ENCODE results near the gene MOK.

MOK gene

DNA sequence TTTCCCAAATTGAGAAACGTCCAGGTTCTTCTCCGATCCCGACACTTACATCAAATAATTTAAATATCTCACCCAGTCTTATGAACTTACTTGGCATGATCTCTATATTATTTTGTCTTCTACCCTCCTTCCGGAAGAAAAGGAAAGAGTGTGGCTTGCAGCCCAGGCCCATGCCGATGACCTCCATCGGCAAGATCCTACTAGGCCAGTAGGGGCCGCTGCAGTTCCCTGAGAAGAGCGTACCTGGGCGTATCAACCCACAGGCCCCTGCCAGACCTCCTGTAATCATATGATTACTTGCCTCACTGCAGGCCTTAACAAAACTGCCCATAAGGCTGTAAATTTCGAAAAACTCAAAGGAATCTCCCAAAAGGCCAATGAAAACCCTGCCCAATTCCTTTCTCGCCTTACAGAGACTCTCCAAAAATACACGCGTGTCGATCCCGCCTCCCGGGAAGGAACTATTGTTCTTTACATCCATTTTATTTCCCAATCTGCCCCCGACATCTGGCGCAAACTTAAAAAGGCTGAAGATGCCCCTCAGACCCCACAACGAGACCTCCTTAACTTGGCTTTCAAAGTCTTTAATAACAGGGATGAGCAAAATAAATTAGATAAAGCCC, 69.6 kb downstream of the MOK start:
- H3K9me3 Mint-ChIP-seq, result no peaks in the 10 kb centered on the region
- no peaks in the 10 kb centered on the region for H3K27me3 Mint-ChIP-seq (ENCODE audit: low read depth)
- TF ChIP-seq, protein P1, sequence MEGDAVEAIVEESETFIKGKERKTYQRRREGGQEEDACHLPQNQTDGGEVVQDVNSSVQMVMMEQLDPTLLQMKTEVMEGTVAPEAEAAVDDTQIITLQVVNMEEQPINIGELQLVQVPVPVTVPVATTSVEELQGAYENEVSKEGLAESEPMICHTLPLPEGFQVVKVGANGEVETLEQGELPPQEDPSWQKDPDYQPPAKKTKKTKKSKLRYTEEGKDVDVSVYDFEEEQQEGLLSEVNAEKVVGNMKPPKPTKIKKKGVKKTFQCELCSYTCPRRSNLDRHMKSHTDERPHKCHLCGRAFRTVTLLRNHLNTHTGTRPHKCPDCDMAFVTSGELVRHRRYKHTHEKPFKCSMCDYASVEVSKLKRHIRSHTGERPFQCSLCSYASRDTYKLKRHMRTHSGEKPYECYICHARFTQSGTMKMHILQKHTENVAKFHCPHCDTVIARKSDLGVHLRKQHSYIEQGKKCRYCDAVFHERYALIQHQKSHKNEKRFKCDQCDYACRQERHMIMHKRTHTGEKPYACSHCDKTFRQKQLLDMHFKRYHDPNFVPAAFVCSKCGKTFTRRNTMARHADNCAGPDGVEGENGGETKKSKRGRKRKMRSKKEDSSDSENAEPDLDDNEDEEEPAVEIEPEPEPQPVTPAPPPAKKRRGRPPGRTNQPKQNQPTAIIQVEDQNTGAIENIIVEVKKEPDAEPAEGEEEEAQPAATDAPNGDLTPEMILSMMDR (IDR thresholded peaks at IDR 0.05; ENCODE audit: unreplicated experiment in 3 of 3), result peak; percentile 68 to 70 (median 68)
- no peak overlapping the region for H3K27ac Mint-ChIP-seq
- peaks cover 4% of the 10 kb centered on the region for H3K36me3 Mint-ChIP-seq (ENCODE audit: low read depth)
- H3K4me3 Mint-ChIP-seq, result no peak overlapping the region
- no peaks in the 10 kb centered on the region for H3K4me1 Mint-ChIP-seq

DNA sequence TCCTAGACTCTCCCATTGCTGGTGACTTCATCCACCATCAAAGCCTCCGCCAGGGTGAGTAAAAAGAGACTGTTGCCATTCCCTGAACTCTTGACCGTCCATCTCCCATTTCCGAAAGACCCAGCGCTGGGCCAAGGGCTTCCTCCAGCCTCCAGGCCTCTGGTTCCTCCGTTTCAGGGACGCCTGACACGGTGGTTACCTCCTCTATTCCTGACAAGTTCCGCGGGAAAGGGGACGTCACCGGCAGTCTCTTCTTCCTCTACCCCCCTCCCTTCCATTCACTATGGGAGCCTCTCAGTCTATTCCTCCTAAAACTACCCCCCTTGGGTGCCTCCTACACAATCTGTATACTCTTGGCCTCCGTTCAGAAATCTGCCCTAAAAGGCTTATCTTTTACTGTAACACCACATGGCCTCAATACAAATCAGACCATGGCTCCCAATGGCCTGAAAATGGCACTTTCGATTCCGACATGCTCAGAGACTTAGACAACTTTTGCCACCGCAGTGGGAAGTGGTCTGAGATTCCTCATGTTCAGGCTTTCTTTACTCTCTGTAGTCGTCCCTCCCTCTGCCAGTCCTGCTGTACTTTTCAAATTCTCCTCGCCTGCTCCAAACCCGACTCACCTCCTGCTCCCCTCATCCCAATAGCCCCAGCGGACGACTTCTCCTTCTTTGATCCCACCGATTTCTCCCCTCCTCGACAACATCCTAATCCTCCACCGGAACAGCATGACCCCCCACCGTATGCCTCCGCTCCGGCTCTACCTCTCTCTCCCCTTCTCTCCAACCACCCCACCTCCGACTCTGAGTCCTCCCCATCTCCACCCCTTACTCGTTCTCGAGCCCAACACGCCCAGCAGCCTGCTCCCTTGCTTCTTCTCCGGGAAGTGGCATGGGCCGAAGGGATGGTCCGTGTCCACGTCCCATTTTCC, 70.4 kb downstream of the MOK start:
- peaks cover 6% of the 10 kb centered on the region for H3K36me3 Mint-ChIP-seq (ENCODE audit: low read depth)
- TF ChIP-seq, protein P1 (IDR thresholded peaks at IDR 0.05; ENCODE audit: unreplicated experiment in 3 of 3), result no peak
- H3K4me3 Mint-ChIP-seq, result no peak overlapping the region
- no peaks in the 10 kb centered on the region for H3K4me1 Mint-ChIP-seq
- no peaks in the 10 kb centered on the region for H3K9me3 Mint-ChIP-seq
- H3K27me3 Mint-ChIP-seq (ENCODE audit: low read depth), result no peaks in the 10 kb centered on the region
- no peak overlapping the region for H3K27ac Mint-ChIP-seq

DNA sequence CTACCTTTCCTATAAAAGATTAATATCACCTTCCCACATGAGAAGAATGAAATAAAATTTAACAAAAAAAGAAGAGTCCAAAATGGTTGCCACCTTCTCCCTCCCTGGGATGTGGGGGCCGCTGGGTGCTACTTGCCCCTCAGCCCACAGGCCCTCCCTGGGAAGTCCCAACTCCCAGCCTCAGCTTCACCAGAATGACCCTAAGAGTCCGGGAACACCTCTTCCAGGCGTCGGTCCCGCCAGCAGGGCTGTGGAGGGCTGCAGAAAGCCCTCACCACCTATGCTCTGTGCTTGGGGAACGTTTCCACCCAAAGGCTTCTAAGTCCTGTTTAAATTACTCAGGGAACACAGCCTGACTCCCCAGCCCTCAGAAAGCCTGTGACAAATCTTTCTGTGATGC, 71.9 kb downstream of the MOK start:
- Mint-ChIP-seq H3K36me3 (ENCODE audit: low read depth) (peaks cover 6% of the 10 kb centered on the region), H3K27ac (no peak overlapping the region), H3K4me3 (no peak overlapping the region), H3K27me3 (ENCODE audit: low read depth) (no peaks in the 10 kb centered on the region), H3K4me1 (no peaks in the 10 kb centered on the region), H3K9me3 (no peaks in the 10 kb centered on the region)
- TF ChIP-seq, protein P1 (IDR thresholded peaks at IDR 0.05; ENCODE audit: unreplicated experiment in 3 of 3), result no peak

DNA sequence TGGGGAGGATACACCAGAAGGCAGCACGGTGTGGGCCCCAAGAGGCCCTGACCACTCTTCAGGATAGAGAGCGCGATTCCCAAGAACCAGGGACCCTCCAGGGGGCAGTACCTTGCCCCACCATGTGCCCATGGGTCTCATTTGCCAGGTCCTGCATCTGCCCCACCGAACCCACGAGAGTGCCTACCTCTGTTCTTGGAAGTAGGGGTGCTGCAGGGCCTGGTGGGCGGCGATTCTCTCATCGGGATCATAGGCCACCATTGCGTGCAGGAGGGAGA, 72.7 kb downstream of the MOK start:
- Mint-ChIP-seq H3K36me3 (ENCODE audit: low read depth) (peaks cover 6% of the 10 kb centered on the region), H3K4me3 (no peak overlapping the region), H3K4me1 (no peaks in the 10 kb centered on the region), H3K27ac (no peak overlapping the region), H3K27me3 (ENCODE audit: low read depth) (no peaks in the 10 kb centered on the region), H3K9me3 (no peaks in the 10 kb centered on the region)
- TF ChIP-seq, protein P1 (IDR thresholded peaks at IDR 0.05; ENCODE audit: unreplicated experiment in 3 of 3), result no peak

DNA sequence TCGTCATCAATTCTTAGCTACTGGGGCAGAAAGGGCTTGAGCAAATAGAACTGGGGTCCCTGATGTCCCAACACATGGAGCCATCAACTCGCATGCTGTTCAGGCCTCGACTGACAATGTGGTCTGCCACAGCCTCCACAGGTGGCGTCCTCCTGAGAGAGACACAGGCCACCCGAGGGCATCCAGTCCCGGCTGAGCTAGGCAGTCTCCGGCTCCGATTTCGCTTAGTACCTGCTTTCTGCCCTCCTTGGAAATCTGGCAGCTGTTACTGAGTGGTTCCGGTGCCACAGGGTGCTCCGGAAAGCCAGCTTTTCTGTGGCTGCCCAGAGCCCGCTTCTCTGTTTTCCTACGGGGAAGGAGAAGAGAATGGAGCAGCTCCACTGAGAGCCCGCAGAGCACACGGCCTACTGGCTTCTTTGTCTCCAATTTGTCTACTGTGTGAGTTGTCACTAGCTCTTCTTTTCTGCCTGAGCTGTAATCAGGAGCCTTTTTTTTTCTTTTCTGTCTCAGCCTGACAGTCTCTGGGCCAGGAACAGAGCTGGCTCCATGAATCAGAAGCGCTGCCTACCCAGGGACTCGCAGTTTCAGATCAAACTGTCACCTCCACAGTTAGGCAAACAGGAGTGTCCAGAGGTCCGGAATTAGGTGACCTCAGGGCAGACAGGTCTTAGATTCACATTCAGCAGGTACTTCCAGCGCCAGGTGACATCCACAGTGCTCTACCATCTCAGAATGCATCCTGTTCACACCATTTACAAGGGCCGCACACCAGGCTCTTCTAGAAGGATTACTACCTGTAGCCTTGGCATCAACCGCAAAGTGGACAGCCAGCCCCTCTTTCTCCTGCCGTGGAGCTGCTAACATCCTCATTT, 73.3 kb downstream of the MOK start:
- Mint-ChIP-seq H3K27me3 (ENCODE audit: low read depth) (no peaks in the 10 kb centered on the region), H3K9me3 (no peaks in the 10 kb centered on the region), H3K4me3 (no peak overlapping the region), H3K27ac (no peak overlapping the region), H3K4me1 (no peaks in the 10 kb centered on the region), H3K36me3 (ENCODE audit: low read depth) (peaks cover 6% of the 10 kb centered on the region)
- TF ChIP-seq, protein P1 (IDR thresholded peaks at IDR 0.05; ENCODE audit: unreplicated experiment in 3 of 3), result no peak

Data from nephron (organoid).